Thymus (tissue), 11 donors: ENCODE results near the gene FAHD2B. TPM values are rescaled to one million over a fixed set of nuclear protein-coding genes. Genes with fewer than 3 reads are reported as not detected.
"Not testable (repeated sequence)": the region's sequence is repeated elsewhere in the genome, so short reads cannot be mapped to it uniquely, and the experiment has no call there.

Experiments used
- DNase-seq, 9 donors: peaks; one replicate each; pipeline ENCODE4 v3.0.0-alpha.2; 2013; ENCODE audit warnings: low spot score in 9 of 9, low read depth in 6 of 9, missing footprints in 1 of 9
- H3K27ac ChIP-seq, 2 donors: one replicate each; pipeline ENCODE4 v1.5.1; 2013; ENCODE audit warnings: control low read depth in 1 of 2, low read depth in 1 of 2, low read length in 1 of 2, mild to moderate bottlenecking in 1 of 2, moderate library complexity in 1 of 2
- H3K27me3 ChIP-seq, 2 donors: one replicate each; pipeline ENCODE4 v1.5.1; 2013; ENCODE audit warnings: low read length in 1 of 2; ENCODE audit not compliant: control insufficient read depth in 2 of 2, insufficient read depth in 1 of 2
- H3K36me3 ChIP-seq, 2 donors: one replicate each; pipeline ENCODE4 v1.5.1; 2013; ENCODE audit warnings: low read length in 1 of 2, mild to moderate bottlenecking in 1 of 2, moderate library complexity in 1 of 2; ENCODE audit not compliant: control insufficient read depth in 2 of 2, insufficient read depth in 2 of 2
- H3K4me1 ChIP-seq, 2 donors: one replicate each; pipeline ENCODE4 v1.5.1; 2013; ENCODE audit warnings: low read length in 2 of 2; ENCODE audit not compliant: control insufficient read depth in 2 of 2, insufficient read depth in 2 of 2
- H3K4me3 ChIP-seq, 2 donors: one replicate each; pipeline ENCODE4 v1.5.1; 2013; ENCODE audit warnings: low read length in 2 of 2, control low read depth in 1 of 2, mild to moderate bottlenecking in 1 of 2
- H3K9me3 ChIP-seq, 2 donors: one replicate each; pipeline ENCODE4 v1.5.1; 2013; ENCODE audit warnings: low read length in 1 of 2, mild to moderate bottlenecking in 1 of 2; ENCODE audit not compliant: control insufficient read depth in 2 of 2, insufficient read depth in 1 of 2
- WGBS: extraction: QIAGEN DNeasy Blood & Tissue Kit; methylation state at CpG from one replicate; pipeline ENCODE4 v1.1.7; 2013; 5-methylcytosine and 5-hydroxymethylcytosine counted together
- polyA plus RNA-seq: library from polyadenylated mRNA; stranded (reverse); fragments of 200-250 nt; gene quantifications from one replicate; pipeline ENCODE4 v1.2.3, GENCODE V29; 2013
- total RNA-seq: library from RNA; stranded (reverse); fragments of 120-200 nt; gene quantifications from one replicate; pipeline ENCODE4 v1.2.4, GENCODE V29; 2013
- donor health status: healthy.

Gene FAHD2B
- total and polyA plus RNA-seq, 2 donors: 7.6 to 11.5 TPM

GRCh38 chr2:97098786-97099372, 4.2 kb upstream of the FAHD2B start:
- WGBS: 93% methylated on average over 3 of the region's 3 CpGs
- not testable (repeated sequence) for DNase-seq, H3K36me3 ChIP-seq, H3K4me1 ChIP-seq, H3K9me3 ChIP-seq, H3K27ac ChIP-seq, H3K4me3 ChIP-seq
- peaks cover 0 to 15% of the 10 kb centered on the region in 2 donors for H3K27me3 ChIP-seq

- no peaks in the 10 kb centered on the region for H3K36me3 ChIP-seq
- H3K27me3 ChIP-seq: peaks cover 0 to 15% of the 10 kb centered on the region in 2 donors
- WGBS: 87% methylated on average over 12 of the region's 12 CpGs
- H3K27ac ChIP-seq: no peak overlapping the region
- H3K4me1 ChIP-seq: peaks cover 0 to 4% of the 10 kb centered on the region in 2 donors
- no peak overlapping the region for H3K4me3 ChIP-seq
- H3K9me3 ChIP-seq: no peaks in the 10 kb centered on the region
- no peak for DNase-seq
These were observed 979 bp upstream of the FAHD2B start for GRCh38 chr2:97095661-97096060.

GRCh38 chr2:97093983-97094771, 505 bp downstream of the FAHD2B start:
- not testable (repeated sequence) for H3K36me3 ChIP-seq, H3K27ac ChIP-seq, DNase-seq, H3K4me3 ChIP-seq, H3K4me1 ChIP-seq, H3K9me3 ChIP-seq
- peaks cover 0 to 15% of the 10 kb centered on the region in 2 donors for H3K27me3 ChIP-seq
- 95% methylated on average over 4 of the region's 33 CpGs for WGBS

- not testable (repeated sequence) for H3K36me3 ChIP-seq, H3K27ac ChIP-seq, DNase-seq, H3K9me3 ChIP-seq, H3K4me1 ChIP-seq, H3K4me3 ChIP-seq
- H3K27me3 ChIP-seq: peaks cover 0 to 12% of the 10 kb centered on the region in 2 donors
- 96% methylated on average over 2 of the region's 2 CpGs for WGBS
These were observed 1.7 kb downstream of the FAHD2B start for GRCh38 chr2:97092946-97093345.

GRCh38 chr2:97088706-97089105, 6.0 kb downstream of the FAHD2B start:
- H3K27me3 ChIP-seq, DNase-seq, H3K36me3 ChIP-seq, H3K4me3 ChIP-seq, H3K9me3 ChIP-seq, H3K27ac ChIP-seq, H3K4me1 ChIP-seq: not testable (repeated sequence)
- WGBS: 100% methylated on average over 1 of the region's 1 CpG

- H3K9me3 ChIP-seq, H3K27me3 ChIP-seq, H3K4me3 ChIP-seq, DNase-seq, H3K36me3 ChIP-seq, H3K4me1 ChIP-seq, H3K27ac ChIP-seq: not testable (repeated sequence)
- 96% methylated on average over 2 of the region's 7 CpGs for WGBS
These were observed 9.6 kb downstream of the FAHD2B start for GRCh38 chr2:97085093-97085492.

GRCh38 chr2:97083516-97083915, 11.2 kb downstream of the FAHD2B start:
- not testable (repeated sequence) for H3K4me3 ChIP-seq, H3K27ac ChIP-seq, DNase-seq, H3K9me3 ChIP-seq, H3K4me1 ChIP-seq, H3K27me3 ChIP-seq, H3K36me3 ChIP-seq
- WGBS: 98% methylated on average over 7 of the region's 7 CpGs

GRCh38 chr2:97082206-97082605, 12.5 kb downstream of the FAHD2B start:
- H3K9me3 ChIP-seq, H3K36me3 ChIP-seq, H3K4me1 ChIP-seq, H3K27ac ChIP-seq, H3K27me3 ChIP-seq, H3K4me3 ChIP-seq, DNase-seq: not testable (repeated sequence)
- WGBS: 69% methylated on average over 4 of the region's 9 CpGs

GRCh38 chr2:97080855-97081254, 13.8 kb downstream of the FAHD2B start:
- not testable (repeated sequence) for H3K36me3 ChIP-seq, H3K4me3 ChIP-seq, H3K9me3 ChIP-seq, DNase-seq, H3K4me1 ChIP-seq, H3K27me3 ChIP-seq, H3K27ac ChIP-seq
- 95% methylated on average over 8 of the region's 10 CpGs for WGBS
